NB4 (cell line): ENCODE measurements around the gene CALML3.

ENCODE experiments used
- POLR2A ChIP-seq: IDR thresholded peaks from 2 replicates; pipeline ENCODE4 v1.6.1; 2011; ENCODE audit warnings: mild to moderate bottlenecking; ENCODE audit not compliant: insufficient read length; ENCODE audit errors: extremely low read depth
- TF ChIP-seq, protein P1 (sequence below): IDR thresholded peaks from one replicate; pipeline ENCODE4 v1.5.1; 2012; ENCODE audit warnings: low read depth, low read length
- TF ChIP-seq, protein P2 (sequence below): IDR thresholded peaks from 2 replicates; pipeline ENCODE4 v1.6.1; 2011; ENCODE audit warnings: low read depth, low read length

DNA sequence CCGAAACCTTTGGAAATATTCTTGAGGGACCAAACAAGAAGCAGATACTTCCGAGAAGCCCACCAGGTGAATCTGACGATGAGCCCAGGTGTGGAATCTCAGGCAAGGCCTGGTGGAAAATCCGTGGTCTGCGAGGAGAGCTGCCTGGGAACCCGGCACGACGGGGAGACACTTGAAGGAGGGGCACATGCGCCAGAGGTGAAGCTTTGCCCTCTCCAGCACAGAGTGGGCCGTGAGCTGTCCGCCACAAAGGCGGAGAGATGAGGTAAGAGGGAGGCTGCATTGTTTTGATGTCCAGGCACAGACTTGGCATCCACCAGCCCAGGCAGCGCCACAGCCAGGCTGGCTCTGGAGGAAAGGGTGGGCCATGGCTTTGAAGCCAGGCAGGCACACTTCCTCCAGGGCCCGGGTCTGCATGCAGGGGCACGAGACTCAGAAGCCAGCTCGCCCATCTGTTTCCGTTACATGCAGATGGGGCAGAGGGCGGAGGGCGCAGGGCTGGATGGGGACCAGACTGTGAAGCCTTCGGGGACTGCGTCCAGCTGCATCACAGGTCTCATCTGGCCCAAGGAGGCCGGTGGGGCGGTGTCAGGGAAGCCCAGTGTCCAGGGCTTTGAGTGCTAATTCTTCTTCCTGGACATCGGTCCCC, 45.4 kb downstream of the CALML3 start:
- TF ChIP-seq, protein P1, sequence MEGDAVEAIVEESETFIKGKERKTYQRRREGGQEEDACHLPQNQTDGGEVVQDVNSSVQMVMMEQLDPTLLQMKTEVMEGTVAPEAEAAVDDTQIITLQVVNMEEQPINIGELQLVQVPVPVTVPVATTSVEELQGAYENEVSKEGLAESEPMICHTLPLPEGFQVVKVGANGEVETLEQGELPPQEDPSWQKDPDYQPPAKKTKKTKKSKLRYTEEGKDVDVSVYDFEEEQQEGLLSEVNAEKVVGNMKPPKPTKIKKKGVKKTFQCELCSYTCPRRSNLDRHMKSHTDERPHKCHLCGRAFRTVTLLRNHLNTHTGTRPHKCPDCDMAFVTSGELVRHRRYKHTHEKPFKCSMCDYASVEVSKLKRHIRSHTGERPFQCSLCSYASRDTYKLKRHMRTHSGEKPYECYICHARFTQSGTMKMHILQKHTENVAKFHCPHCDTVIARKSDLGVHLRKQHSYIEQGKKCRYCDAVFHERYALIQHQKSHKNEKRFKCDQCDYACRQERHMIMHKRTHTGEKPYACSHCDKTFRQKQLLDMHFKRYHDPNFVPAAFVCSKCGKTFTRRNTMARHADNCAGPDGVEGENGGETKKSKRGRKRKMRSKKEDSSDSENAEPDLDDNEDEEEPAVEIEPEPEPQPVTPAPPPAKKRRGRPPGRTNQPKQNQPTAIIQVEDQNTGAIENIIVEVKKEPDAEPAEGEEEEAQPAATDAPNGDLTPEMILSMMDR, result no peak
- no peak for TF ChIP-seq POLR2A
- TF ChIP-seq, protein P2, sequence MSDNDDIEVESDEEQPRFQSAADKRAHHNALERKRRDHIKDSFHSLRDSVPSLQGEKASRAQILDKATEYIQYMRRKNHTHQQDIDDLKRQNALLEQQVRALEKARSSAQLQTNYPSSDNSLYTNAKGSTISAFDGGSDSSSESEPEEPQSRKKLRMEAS, result no peak
